GM18907 (cell line): ENCODE results near the gene STUM.

Experiments
- ATAC-seq: cut with Tn5 transposase; IDR thresholded peaks from one replicate; pipeline ENCODE4 v1.9.1; 2021; ENCODE audit warnings: mild to moderate bottlenecking, moderate library complexity; ENCODE audit not compliant: unreplicated experiment

Gene STUM

GRCh38 chr1:226650236-226650841 is 101.8 kb downstream of the STUM start:
- ATAC-seq = no peak

- ATAC-seq = no peak
Measured at GRCh38 chr1:226651041-226651731, 102.6 kb downstream of the STUM start.

GRCh38 chr1:226651732-226652105 is 103.2 kb downstream of the STUM start:
- ATAC-seq = no peak

GRCh38 chr1:226652613-226653012 is 104.0 kb downstream of the STUM start:
- ATAC-seq = no peak

GRCh38 chr1:226653311-226653921 is 104.9 kb downstream of the STUM start:
- ATAC-seq = peak; percentile 78

GRCh38 chr1:226654046-226654667 is 105.6 kb downstream of the STUM start:
- ATAC-seq = no peak

GRCh38 chr1:226654668-226655055 is 106.1 kb downstream of the STUM start:
- ATAC-seq = no peak

- ATAC-seq = no peak
Measured at GRCh38 chr1:226655251-226656163, 106.9 kb downstream of the STUM start.

GRCh38 chr1:226656201-226656600 is 107.6 kb downstream of the STUM start:
- no peak for ATAC-seq

GRCh38 chr1:226656601-226657277 is 108.2 kb downstream of the STUM start:
- no peak for ATAC-seq

GRCh38 chr1:226657895-226658545 is 109.5 kb downstream of the STUM start:
- ATAC-seq = no peak

GRCh38 chr1:226658546-226659125 is 110.1 kb downstream of the STUM start:
- ATAC-seq = no peak
